Cardiac muscle cell (in vitro differentiated cells and primary cell): ENCODE measurements around the gene PI4KB. TPM values are rescaled to one million over a fixed set of nuclear protein-coding genes. Genes with fewer than 3 reads are reported as not detected.
A peak's percentile ranks its signal among the peaks of the same experiment; 100 is the strongest.

ENCODE experiments used
- DNase-seq, 2 donors: peaks; one replicate each; pipeline versions ENCODE4 v3.0.0 to v3.0.0-alpha.2; 2010 to 2017; ENCODE audit warnings: low read depth in 1 of 2, low spot score in 1 of 2
- H3K27ac ChIP-seq: fragments of 200-600 bp; sonication (generic); 2 replicates; pipeline ENCODE4 v1.5.1; 2016
- H3K27me3 ChIP-seq: fragments of 200-600 bp; sonication (generic); 2 replicates; pipeline ENCODE4 v1.6.0; 2016; ENCODE audit warnings: control low read depth
- H3K36me3 ChIP-seq: fragments of 200-600 bp; sonication (generic); 2 replicates; pipeline ENCODE4 v1.5.1; 2016; ENCODE audit warnings: control low read depth
- H3K4me1 ChIP-seq: fragments of 200-600 bp; sonication (generic); 2 replicates; pipeline ENCODE4 v1.8.1; 2017; ENCODE audit warnings: low read depth, mild to moderate bottlenecking, mixed run types
- H3K4me3 ChIP-seq: fragments of 200-600 bp; sonication (generic); 2 replicates; pipeline ENCODE4 v1.5.1; 2016; ENCODE audit warnings: mild to moderate bottlenecking
- H3K9me3 ChIP-seq: fragments of 200-600 bp; sonication (generic); 2 replicates; pipeline ENCODE4 v1.5.1; 2017; ENCODE audit warnings: low read depth, mild to moderate bottlenecking, control low read depth
- polyA plus RNA-seq: library from polyadenylated mRNA; unstranded; fragments of >200 nt; fragmentation: Nextera tagmentation; extraction: Ambion mirVana; gene quantifications from 2 replicates; pipeline ENCODE4 v1.2.1, GENCODE V29; 2016
- total RNA-seq: library from RNA; depleted of rRNA; stranded (reverse); fragments of >200 nt; gene quantifications from 2 replicates; pipeline ENCODE4 v1.2.3, GENCODE V29; 2016
- TF ChIP-seq, protein P1 (sequence below): IDR thresholded peaks from 2 replicates; pipeline ENCODE4 v1.5.1; 2012; ENCODE audit warnings: low read depth, mild to moderate bottlenecking, low read length

Gene PI4KB
- total and polyA plus RNA-seq, 2 experiments from 2014 or later, result 46.0 to 53.5 TPM

DNA sequence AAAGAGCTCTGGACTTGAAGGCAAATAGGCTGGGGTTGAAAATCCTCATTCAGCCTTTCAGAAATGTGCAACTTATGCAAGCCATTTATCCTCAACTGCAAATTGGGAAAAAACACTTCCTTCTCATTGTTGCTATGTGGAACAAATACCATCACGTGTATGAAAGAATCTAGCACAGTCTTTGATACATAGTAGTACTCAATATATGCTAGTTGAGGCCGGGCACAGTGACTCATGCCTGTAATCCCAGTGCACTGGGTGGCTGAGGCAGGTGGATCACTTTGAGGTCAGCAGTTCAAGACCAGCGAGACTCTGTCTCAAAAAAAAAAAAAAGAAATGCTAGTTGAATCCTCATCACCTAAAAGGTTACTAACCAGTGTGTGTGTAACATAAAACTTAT, 8.2 kb downstream of the PI4KB start:
- no peak for DNase-seq
- Histone ChIP-seq H3K36me3 (peaks cover 7% of the 10 kb centered on the region), H3K27me3 (no peaks in the 10 kb centered on the region), H3K4me3 (no peak overlapping the region), H3K4me1 (no peaks in the 10 kb centered on the region), H3K9me3 (no peaks in the 10 kb centered on the region), H3K27ac (no peak overlapping the region)
- TF ChIP-seq, protein P1, sequence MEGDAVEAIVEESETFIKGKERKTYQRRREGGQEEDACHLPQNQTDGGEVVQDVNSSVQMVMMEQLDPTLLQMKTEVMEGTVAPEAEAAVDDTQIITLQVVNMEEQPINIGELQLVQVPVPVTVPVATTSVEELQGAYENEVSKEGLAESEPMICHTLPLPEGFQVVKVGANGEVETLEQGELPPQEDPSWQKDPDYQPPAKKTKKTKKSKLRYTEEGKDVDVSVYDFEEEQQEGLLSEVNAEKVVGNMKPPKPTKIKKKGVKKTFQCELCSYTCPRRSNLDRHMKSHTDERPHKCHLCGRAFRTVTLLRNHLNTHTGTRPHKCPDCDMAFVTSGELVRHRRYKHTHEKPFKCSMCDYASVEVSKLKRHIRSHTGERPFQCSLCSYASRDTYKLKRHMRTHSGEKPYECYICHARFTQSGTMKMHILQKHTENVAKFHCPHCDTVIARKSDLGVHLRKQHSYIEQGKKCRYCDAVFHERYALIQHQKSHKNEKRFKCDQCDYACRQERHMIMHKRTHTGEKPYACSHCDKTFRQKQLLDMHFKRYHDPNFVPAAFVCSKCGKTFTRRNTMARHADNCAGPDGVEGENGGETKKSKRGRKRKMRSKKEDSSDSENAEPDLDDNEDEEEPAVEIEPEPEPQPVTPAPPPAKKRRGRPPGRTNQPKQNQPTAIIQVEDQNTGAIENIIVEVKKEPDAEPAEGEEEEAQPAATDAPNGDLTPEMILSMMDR, result no peak

DNA sequence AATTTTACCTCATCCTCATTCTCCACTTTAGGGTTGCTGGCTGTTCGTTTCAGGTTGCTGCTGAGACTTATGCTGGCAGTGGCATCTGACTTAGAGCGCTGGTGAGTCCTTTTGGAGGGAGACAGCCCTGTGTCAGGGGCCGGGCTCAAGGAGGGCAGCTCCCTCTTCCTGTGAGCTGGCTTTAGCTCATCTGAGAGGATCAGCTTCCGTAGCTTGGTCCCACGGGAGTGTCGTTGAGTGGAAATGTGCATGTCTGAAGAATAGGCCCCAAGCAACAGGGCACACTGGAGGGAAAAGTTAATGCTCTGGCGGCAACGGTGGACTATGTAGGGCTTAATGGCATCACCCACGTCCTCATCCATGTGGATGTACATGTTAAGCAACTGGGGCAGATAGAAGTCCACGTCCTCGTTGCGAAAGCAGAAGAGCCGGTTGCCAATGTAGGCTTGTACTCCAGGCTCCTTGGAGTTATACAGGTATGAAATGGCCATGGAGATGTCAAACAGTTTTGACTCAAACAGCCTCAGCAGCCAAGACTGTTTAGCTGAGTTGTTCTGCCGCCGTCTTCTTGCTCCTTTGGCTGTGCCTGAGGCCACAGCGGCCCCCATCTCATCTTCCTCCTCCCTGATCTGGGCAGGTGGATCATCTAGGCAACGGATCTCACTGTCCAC, 11.5 kb downstream of the PI4KB start:
- H3K4me3 ChIP-seq, result no peak overlapping the region
- peaks cover 14% of the 10 kb centered on the region for H3K36me3 ChIP-seq
- H3K4me1 ChIP-seq, result no peaks in the 10 kb centered on the region
- H3K9me3 ChIP-seq, result no peaks in the 10 kb centered on the region
- no peaks in the 10 kb centered on the region for H3K27me3 ChIP-seq
- DNase-seq, result no peak
- TF ChIP-seq, protein P1, result no peak
- no peak overlapping the region for H3K27ac ChIP-seq

DNA sequence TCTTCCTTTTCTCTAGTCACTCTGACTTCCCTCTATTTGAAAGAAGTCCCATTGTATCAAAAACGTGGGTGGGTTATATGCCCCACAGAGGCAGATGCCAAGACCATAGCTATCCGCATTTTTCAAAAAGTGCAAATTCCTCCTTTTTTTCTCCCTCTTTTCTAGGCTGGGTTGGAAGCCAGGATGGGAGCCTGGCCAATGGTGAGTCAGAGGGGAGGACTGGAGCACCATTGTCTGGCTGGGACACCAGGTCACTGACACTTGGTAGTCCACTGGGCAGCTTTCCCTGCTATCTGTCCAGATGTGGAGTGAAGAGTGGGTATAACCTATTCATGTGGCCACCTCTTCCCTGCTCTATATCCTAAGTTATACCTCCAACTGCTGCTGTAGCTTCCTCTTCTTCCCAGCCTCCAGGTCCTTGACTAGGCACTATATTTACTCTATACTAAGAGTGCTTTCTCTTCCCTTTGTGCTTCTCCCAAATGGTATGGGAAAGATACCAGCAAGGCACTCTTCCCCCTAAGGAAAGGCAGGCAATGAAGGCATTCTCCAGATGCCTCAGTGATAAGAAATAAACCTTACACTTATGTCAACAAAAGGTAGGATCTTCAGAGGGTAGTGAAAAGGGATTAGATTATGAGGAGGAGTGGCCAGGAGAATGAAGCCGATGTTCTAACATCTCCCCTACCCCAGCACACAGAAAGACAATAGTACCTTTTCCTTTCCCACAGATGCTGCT, 12.9 kb downstream of the PI4KB start:
- Histone ChIP-seq H3K27me3 (no peaks in the 10 kb centered on the region), H3K36me3 (peaks cover 14% of the 10 kb centered on the region), H3K27ac (no peak overlapping the region), H3K9me3 (no peaks in the 10 kb centered on the region), H3K4me3 (no peak overlapping the region), H3K4me1 (no peaks in the 10 kb centered on the region)
- TF ChIP-seq, protein P1, result no peak
- DNase-seq, result peak in 1 of 2 donors; percentile 91

DNA sequence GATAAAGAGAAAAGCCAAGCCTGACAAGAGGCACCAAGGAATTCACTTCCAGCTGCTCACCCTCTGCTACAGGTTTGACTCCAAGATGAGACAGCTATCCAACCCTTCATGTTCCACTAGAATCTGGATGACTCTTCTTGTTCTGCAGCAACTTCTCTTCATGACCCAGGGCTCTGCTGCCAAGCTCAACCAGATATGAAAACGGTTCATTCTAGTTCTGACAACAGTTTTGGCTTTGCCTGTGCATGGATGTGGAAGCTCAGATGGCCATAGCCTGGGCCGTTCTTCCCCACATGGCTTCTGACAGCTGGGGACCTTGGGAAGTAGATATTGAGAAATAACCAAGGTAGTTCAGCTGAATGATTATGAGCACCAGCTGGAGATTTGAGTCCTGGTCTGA, 13.7 kb downstream of the PI4KB start:
- Histone ChIP-seq H3K4me1 (no peaks in the 10 kb centered on the region), H3K36me3 (peaks cover 14% of the 10 kb centered on the region), H3K27me3 (no peaks in the 10 kb centered on the region)

DNA sequence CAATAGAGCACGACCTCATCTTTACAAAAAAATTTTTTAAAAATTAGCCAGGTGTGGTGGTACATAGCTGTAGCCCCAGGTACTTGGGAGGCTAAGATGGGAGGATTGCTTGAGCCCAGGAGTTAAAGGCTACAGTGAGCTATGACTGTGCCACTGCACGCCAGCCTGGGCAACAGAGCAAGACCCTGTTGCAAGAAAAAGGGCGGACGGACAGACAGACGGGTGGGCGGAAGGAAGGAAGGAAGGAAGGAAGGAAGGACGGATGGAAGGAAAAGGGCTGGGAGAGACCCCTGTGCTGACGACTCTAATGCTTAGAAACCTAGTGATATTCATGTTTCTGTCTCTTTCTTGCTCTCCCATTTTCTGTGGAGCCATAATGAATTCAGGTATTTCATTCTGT, 14.4 kb downstream of the PI4KB start:
- Histone ChIP-seq H3K4me3 (no peak overlapping the region), H3K36me3 (peaks cover 16% of the 10 kb centered on the region), H3K27ac (no peak overlapping the region), H3K4me1 (no peaks in the 10 kb centered on the region), H3K9me3 (no peaks in the 10 kb centered on the region), H3K27me3 (no peaks in the 10 kb centered on the region)
- TF ChIP-seq, protein P1, result no peak
- DNase-seq, result no peak

More for the DNA sequence above, 13.7 kb downstream of the PI4KB start:
- DNase-seq, result peak in 1 of 2 donors; percentile 37
- Histone ChIP-seq H3K4me3 (no peak overlapping the region), H3K9me3 (no peaks in the 10 kb centered on the region), H3K27ac (no peak overlapping the region)
- TF ChIP-seq, protein P1, result no peak
